WERI-Rb-1 (cell line): ENCODE data around the gene PKN1.

ENCODE experiments used
- DNase-seq: peaks from one replicate; pipeline ENCODE4 v3.0.0-alpha.2; 2020
- H3K27ac ChIP-seq: fragments of 250-450 bp; sonication (Bioruptor Pico); 2 replicates; pipeline ENCODE4 v1.5.1; 2020; ENCODE audit warnings: mild to moderate bottlenecking, moderate library complexity
- H3K27me3 ChIP-seq: fragments of 250-450 bp; sonication (Bioruptor Pico); 2 replicates; pipeline ENCODE4 v1.5.1; 2021; ENCODE audit warnings: mild to moderate bottlenecking, low read depth, moderate library complexity; ENCODE audit not compliant: insufficient read depth, severe bottlenecking
- H3K36me3 ChIP-seq: fragments of 250-450 bp; sonication (Bioruptor Pico); 2 replicates; pipeline ENCODE4 v1.5.1; 2020; ENCODE audit warnings: mild to moderate bottlenecking, moderate library complexity
- H3K4me3 ChIP-seq: 2 replicates; pipeline ENCODE4 v1.5.1; 2011; ENCODE audit warnings: low read depth, mild to moderate bottlenecking, control low read depth, low read length
- H3K9me3 ChIP-seq: fragments of 250-450 bp; sonication (Bioruptor Pico); 2 replicates; pipeline ENCODE4 v1.5.1; 2021; ENCODE audit warnings: mild to moderate bottlenecking, moderate library complexity; ENCODE audit not compliant: severe bottlenecking
- TF ChIP-seq, protein P1 (sequence below): IDR thresholded peaks from 2 replicates; pipeline ENCODE4 v1.5.1; 2011; ENCODE audit warnings: low read depth, mild to moderate bottlenecking, control low read depth, inconsistent platforms, low read length

The PKN1 gene

DNA sequence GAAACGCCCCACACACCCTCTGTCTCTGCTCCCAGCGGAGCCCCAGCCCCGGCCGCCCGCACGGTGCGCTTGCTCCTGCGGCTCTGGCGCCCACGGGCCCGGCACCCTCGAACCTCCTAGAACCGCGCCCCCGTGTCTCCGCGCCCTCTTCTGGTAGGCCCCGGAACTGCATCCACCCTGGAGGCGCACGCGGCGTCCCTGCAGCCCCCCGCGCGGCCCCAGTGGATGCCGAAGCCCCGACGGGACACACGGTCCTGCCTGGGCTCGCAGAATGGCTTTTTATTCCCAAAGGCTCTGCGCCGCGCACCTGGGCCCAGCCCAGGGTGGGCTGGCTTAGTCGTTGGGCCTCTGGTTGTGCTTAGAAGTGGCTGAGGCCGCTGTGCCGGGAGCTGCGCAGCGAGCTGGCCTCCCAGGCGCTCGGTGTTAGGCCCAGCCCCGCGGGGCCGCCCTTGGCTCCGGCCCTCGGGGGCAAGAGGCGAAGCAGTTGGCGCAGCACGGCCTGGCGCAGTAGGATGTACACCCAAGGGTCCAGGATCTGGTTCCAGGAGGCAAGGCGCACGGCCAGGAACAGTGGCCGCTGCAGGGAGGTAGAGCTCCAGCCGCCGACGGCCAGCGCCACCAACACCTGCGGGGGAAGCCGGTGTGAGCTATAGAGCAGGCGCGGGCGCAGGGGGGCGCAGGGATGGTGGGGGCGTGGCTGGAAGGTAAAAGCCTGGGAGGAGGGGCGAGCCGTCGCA, 39.3 kb downstream of the PKN1 start:
- Histone ChIP-seq H3K27ac (peak overlapping the region; percentile 28; the same call in 1 of the 2 replicates), H3K27me3 (no peaks in the 10 kb centered on the region), H3K4me3 (peak overlapping the region; percentile 19; the same call in 1 of the 2 replicates), H3K9me3 (no peaks in the 10 kb centered on the region), H3K36me3 (peaks cover 31% of the 10 kb centered on the region)
- TF ChIP-seq, protein P1, sequence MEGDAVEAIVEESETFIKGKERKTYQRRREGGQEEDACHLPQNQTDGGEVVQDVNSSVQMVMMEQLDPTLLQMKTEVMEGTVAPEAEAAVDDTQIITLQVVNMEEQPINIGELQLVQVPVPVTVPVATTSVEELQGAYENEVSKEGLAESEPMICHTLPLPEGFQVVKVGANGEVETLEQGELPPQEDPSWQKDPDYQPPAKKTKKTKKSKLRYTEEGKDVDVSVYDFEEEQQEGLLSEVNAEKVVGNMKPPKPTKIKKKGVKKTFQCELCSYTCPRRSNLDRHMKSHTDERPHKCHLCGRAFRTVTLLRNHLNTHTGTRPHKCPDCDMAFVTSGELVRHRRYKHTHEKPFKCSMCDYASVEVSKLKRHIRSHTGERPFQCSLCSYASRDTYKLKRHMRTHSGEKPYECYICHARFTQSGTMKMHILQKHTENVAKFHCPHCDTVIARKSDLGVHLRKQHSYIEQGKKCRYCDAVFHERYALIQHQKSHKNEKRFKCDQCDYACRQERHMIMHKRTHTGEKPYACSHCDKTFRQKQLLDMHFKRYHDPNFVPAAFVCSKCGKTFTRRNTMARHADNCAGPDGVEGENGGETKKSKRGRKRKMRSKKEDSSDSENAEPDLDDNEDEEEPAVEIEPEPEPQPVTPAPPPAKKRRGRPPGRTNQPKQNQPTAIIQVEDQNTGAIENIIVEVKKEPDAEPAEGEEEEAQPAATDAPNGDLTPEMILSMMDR, result peak; percentile 87
- DNase-seq, result peak; percentile 74

DNA sequence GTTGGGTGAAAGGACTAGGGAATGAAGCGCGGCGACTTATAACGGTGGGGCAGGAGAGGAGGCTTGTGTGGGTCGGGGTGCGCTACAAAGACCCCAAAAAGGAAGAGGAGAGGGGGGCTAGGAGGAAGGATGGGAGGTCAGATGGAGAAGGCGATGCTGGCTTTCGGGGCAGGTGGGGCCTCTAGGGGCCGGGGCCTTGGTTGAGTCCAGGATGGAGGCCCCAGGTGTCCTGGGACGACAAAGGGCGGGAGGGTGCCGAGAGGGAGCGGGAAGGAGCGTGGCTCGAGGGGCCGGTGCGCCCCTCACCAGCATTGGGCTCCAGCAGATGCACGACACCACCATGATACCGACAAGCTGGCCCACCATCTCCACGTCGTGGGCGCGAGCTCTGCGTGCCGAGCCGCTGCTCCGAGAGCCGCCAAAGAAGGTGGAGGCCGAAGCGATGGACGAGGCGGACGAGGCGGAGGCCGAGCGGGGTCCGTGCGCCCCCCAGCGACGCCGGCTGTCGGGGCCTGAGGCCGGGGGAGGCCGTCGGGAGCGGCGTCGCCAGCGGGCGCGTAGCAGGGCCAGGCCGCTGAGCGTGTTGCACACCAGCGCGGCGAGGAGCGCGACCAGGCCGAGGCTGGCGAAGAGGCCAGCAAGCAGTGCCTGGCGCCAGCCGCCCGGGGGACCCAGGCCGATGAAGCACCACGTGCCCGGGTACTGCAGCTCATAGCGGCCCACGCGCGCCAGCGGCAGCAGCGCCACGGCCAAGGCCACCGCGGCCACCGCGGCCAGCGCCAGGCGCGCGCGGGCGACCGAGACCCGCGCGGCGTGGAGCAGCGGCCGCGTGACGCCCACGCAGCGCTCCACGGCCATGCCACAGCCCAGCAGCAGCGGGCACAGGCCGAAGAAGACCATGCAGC, 40.2 kb downstream of the PKN1 start:
- Histone ChIP-seq H3K9me3 (no peaks in the 10 kb centered on the region), H3K36me3 (peaks cover 31% of the 10 kb centered on the region), H3K27ac (no peak overlapping the region), H3K27me3 (no peaks in the 10 kb centered on the region), H3K4me3 (no peak overlapping the region)
- TF ChIP-seq, protein P1, result no peak
- DNase-seq, result no peak

DNA sequence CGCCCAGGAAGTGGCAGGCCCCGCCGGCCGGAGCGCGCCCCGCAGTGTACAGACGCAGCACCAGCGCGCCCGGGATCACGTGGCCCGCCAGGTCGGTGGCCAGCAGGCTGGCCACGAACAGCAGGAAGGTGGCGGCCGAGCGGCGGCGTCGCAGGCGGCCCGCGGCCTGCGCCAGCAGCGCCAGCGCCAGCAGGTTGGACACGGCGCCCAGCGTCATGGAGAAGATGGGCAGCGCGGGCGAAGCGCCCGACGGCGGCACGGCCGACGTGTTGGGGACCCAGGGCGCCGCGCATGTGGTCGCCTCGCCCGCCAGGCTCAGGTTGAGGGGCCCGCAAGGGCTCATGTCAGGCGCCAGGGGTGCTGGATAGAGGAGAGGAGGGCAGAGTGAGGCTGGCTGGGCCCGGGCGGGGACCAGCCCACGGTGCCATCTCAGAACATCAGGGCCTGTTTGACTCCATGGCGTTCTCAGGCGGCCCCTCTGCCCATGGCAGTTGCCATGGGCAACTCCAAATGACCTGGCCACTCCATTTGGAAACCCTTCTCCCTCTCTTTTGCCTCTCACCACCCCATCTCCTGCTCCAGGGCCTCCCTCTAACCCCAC, 41.0 kb downstream of the PKN1 start:
- Histone ChIP-seq H3K9me3 (no peaks in the 10 kb centered on the region), H3K4me3 (no peak overlapping the region), H3K27ac (no peak overlapping the region), H3K36me3 (peaks cover 34% of the 10 kb centered on the region), H3K27me3 (no peaks in the 10 kb centered on the region)
- DNase-seq, result no peak
- TF ChIP-seq, protein P1, result no peak

DNA sequence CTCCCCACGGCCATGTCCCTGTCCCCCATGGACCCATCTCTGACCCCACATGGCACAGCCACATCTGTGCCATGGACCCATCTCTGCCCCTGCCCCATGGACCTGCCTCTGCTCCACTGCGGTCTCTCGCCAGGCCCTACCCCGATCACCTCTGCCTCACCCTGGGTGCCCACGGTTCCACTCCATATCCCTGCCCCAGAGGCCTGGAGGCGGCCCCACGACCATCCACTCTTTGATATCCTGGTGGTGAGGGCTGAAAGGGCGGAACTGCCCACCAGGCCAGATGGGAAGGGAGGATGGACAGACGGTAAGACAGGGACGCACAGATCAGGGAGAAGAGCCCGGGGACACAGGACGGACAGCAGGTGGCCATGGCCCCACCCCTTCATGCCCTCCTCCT, 41.7 kb downstream of the PKN1 start:
- TF ChIP-seq, protein P1, result no peak
- peak overlapping the region; percentile 73 for H3K27ac ChIP-seq
- H3K9me3 ChIP-seq, result no peaks in the 10 kb centered on the region
- no peak for DNase-seq
- H3K27me3 ChIP-seq, result no peaks in the 10 kb centered on the region
- peak overlapping the region; percentile 46 for H3K4me3 ChIP-seq
- peaks cover 29% of the 10 kb centered on the region for H3K36me3 ChIP-seq

DNA sequence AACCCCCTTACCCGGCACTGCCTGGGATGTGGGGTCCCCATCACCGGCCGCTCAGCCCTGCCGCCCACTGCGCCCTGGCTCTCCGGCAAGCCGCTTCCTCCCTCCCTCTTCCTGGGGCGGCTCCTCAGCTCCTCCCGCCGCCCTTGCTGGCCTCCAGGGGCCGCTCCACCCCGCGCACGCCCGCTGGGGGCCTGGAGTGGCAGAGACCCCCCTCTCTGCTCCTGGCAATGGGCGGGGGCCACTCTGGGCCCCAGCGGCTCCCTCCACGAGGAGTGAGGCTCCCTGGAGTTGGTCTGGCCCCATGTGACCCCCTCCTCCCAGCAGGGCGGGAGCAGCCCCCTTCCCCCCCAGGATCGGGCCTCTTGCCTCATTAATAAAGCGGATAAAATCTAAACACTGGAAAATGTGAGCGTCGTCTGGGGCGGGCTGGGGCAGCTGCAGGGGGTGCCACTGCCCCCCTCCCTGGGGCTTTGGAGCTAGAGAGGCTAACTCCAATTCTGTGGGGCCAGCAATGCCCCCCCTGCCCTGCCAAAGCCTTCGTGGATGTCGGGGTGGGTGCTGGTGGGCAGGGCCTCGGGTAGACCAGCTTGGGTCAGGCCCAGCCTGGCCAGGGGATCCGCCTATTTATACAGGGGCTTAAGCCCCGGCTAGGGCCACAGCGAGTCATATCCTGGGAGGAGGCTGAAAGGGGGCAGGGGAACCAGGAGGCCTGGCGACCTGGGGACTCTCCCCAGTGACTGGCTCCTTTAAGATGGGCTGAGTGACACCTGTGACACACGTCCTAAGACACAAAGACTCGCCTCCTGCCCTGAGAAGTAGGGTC, 42.4 kb downstream of the PKN1 start, which contains the start of gene PTGER1:
TSS of gene PTGER1 (minus strand) at position 104 of the 823 bp plus-strand sequence. CDS start 1,034 bp downstream, outside the sequence.
- H3K4me3 ChIP-seq, result peak within 1 kb of the TSS; percentile 46
- peak; percentile 79 for DNase-seq
- no peaks in the 10 kb centered on the region for H3K9me3 ChIP-seq
- TF ChIP-seq, protein P1, result peak; percentile 64
- peaks cover 28% of the 10 kb centered on the region for H3K36me3 ChIP-seq
- H3K27ac ChIP-seq, result peak within 1 kb of the TSS; percentile 73
- no peaks in the 10 kb centered on the region for H3K27me3 ChIP-seq
